PC-3 (cell line): ENCODE results near the gene PXN.

Experiments used
- CTCF ChIP-seq: fragments of 300-600 bp; sonication (generic); conservative IDR thresholded peaks from 2 replicates; pipeline ENCODE4 v1.5.1; 2017; ENCODE audit warnings: antibody characterized with exemption, low read depth, mild to moderate bottlenecking, low read length
- EZH2 ChIP-seq: fragments of 300-600 bp; sonication (generic); IDR thresholded peaks from one replicate; pipeline ENCODE4 v1.6.1; 2017; ENCODE audit warnings: antibody characterized with exemption, mild to moderate bottlenecking, low read length; ENCODE audit not compliant: unreplicated experiment
- EZH2phosphoT487 ChIP-seq: fragments of 300-600 bp; sonication (generic); IDR thresholded peaks from 2 replicates; pipeline ENCODE4 v1.6.1; 2018; ENCODE audit warnings: mild to moderate bottlenecking, antibody characterized with exemption, low read length, borderline replicate concordance

- TF ChIP-seq CTCF: no peak
- no peak for TF ChIP-seq EZH2
- no peak for TF ChIP-seq EZH2phosphoT487
Measured at GRCh38 chr12:120287491-120287890, 22.0 kb upstream of the PXN start.
